SK-N-SH (cell line): Measurements from ENCODE around the gene TNFRSF4. TPM values are rescaled to one million over a fixed set of nuclear protein-coding genes. Genes with fewer than 3 reads are reported as not detected.

Experiments used
- CTCF ChIA-PET: fragments of 300-600, 350-600 bp; formaldehyde crosslinking; extraction: SDS; loops from one replicate; lab custom pipeline; 2021; lab: Yijun Ruan, JAX
- POLR2A ChIA-PET: fragments of 350-600 bp; sonication (Branson Sonifier 250); formaldehyde crosslinking; extraction: SDS; loops from one replicate; lab custom pipeline; 2020; ENCODE audit warnings: antibody characterized with exemption, inconsistent platforms; lab: Yijun Ruan, JAX
- DNase-seq: peaks from one replicate; pipeline ENCODE4 v3.0.0; 2012
- H2AFZ ChIP-seq: fragments of 200-600 bp; sonication (generic); 2 replicates; pipeline ENCODE4 v1.8.1; 2016; ENCODE audit warnings: antibody characterized with exemption, mild to moderate bottlenecking, low read depth
- H3F3A ChIP-seq: fragments of 200-600 bp; sonication (generic); replicated peaks from 2 replicates; pipeline ENCODE3; 2016; ENCODE audit warnings: antibody characterized with exemption, mild to moderate bottlenecking; ENCODE audit not compliant: insufficient read depth
- H3K27ac ChIP-seq, 2 experiments: fragments of 200-500 bp in 1 of 2; fragments of 200-600 bp in 1 of 2; sonication (Bioruptor generic) in 1 of 2; sonication (generic), shearing (Covaris generic) in 1 of 2; 2 replicates each; pipeline versions ENCODE4 v1.5.1 to v1.6.1; 2014 to 2016; ENCODE audit warnings: low read depth in 2 of 2, inconsistent platforms in 1 of 2, low read length in 1 of 2, mild to moderate bottlenecking in 1 of 2, mixed read lengths in 1 of 2
- H3K27me3 ChIP-seq: fragments of 200-600 bp; sonication (generic), shearing (Covaris generic); 2 replicates; pipeline ENCODE4 v1.6.1; 2016; ENCODE audit warnings: mixed run types; ENCODE audit not compliant: insufficient read depth
- H3K36me3 ChIP-seq, 2 experiments: fragments of 200-500 bp in 1 of 2; fragments of 200-600 bp in 1 of 2; sonication (Bioruptor generic) in 1 of 2; sonication (generic) in 1 of 2; replicated peaks in 1 of 2; 2 replicates each; pipeline versions ENCODE3 to v1.5.1; 2014 to 2016; ENCODE audit warnings: low read length in 1 of 2, mild to moderate bottlenecking in 1 of 2; ENCODE audit not compliant: insufficient read depth in 2 of 2, control insufficient read depth in 1 of 2
- H3K4me1 ChIP-seq, 2 experiments: fragments of 200-500 bp in 1 of 2; fragments of 200-600 bp in 1 of 2; sonication (Bioruptor generic) in 1 of 2; sonication (generic), shearing (Covaris generic) in 1 of 2; 2 replicates each; pipeline versions ENCODE4 v1.5.1 to v1.6.1; 2014 to 2016; ENCODE audit warnings: low read depth in 1 of 2, low read length in 1 of 2, mixed run types in 1 of 2; ENCODE audit not compliant: insufficient read depth in 2 of 2, control insufficient read depth in 1 of 2
- H3K4me2 ChIP-seq: fragments of 200-600 bp; sonication (generic), shearing (Covaris generic); 2 replicates; pipeline ENCODE4 v1.6.1; 2017; ENCODE audit warnings: mixed run types
- H3K4me3 ChIP-seq, 2 experiments: fragments of 200-500 bp in 1 of 2; fragments of 200-600 bp in 1 of 2; sonication (Bioruptor generic) in 1 of 2; sonication (generic), shearing (Covaris generic) in 1 of 2; 2 replicates each; pipeline versions ENCODE4 v1.5.1 to v1.8.1; 2014 to 2016; ENCODE audit warnings: low read depth in 2 of 2, inconsistent platforms in 1 of 2, low read length in 1 of 2, mild to moderate bottlenecking in 1 of 2, mixed read lengths in 1 of 2, moderate library complexity in 1 of 2
- H3K79me2 ChIP-seq: fragments of 200-600 bp; sonication (generic); 2 replicates; pipeline ENCODE4 v1.8.1; 2017; ENCODE audit warnings: mild to moderate bottlenecking; ENCODE audit not compliant: insufficient read depth
- H3K9ac ChIP-seq: fragments of 200-600 bp; sonication (generic); 2 replicates; pipeline ENCODE4 v1.6.1; 2017; ENCODE audit warnings: mixed run types
- H3K9me2 ChIP-seq: fragments of 200-600 bp; sonication (generic); 2 replicates; pipeline ENCODE4 v1.6.1; 2017; ENCODE audit warnings: mixed run types
- H3K9me3 ChIP-seq: fragments of 200-600 bp; sonication (generic); 2 replicates; pipeline ENCODE4 v1.6.1; 2017; ENCODE audit warnings: mixed run types, mild to moderate bottlenecking, moderate library complexity
- H4K20me1 ChIP-seq: fragments of 200-600 bp; sonication (generic); 2 replicates; pipeline ENCODE4 v1.6.1; 2017; ENCODE audit warnings: mild to moderate bottlenecking, mixed run types; ENCODE audit not compliant: insufficient read depth
- CTCF ChIP-seq: fragments of 200-600 bp; sonication (generic); IDR thresholded peaks from 2 replicates; pipeline ENCODE4 v1.6.1; 2017; ENCODE audit warnings: antibody characterized with exemption, mild to moderate bottlenecking, moderate library complexity
- ELF1 ChIP-seq: IDR thresholded peaks from 2 replicates; pipeline ENCODE4 v1.4.0; 2012
- EP300 ChIP-seq, 2 experiments: IDR thresholded peaks; 2 replicates each; pipeline versions ENCODE4 v1.4.0 to v1.6.1; 2012; ENCODE audit warnings: borderline replicate concordance in 1 of 2, low read depth in 1 of 2, low read length in 1 of 2
- FOSL2 ChIP-seq: IDR thresholded peaks from 2 replicates; pipeline ENCODE4 v1.4.0; 2012; ENCODE audit warnings: low read depth, mild to moderate bottlenecking, moderate library complexity, borderline replicate concordance
- FOXM1 ChIP-seq: IDR thresholded peaks from 2 replicates; pipeline ENCODE4 v1.4.0; 2012; ENCODE audit warnings: low read depth, mild to moderate bottlenecking
- GATA2 ChIP-seq: sonication (generic); formaldehyde crosslinking; IDR thresholded peaks from 2 replicates; pipeline ENCODE4 v1.5.0; 2020; ENCODE audit warnings: mild to moderate bottlenecking, missing genetic modification reagents
- IRF3 ChIP-seq: fragments of 150-350 bp; IDR thresholded peaks from 2 replicates; pipeline ENCODE4 v1.6.1; 2016; ENCODE audit warnings: mild to moderate bottlenecking, low read depth, low read length
- MEF2A ChIP-seq: IDR thresholded peaks from 2 replicates; pipeline ENCODE4 v1.4.0; 2012; ENCODE audit warnings: low read depth, borderline replicate concordance
- MXI1 ChIP-seq: IDR thresholded peaks from 2 replicates; pipeline ENCODE4 v1.6.1; 2012; ENCODE audit warnings: mild to moderate bottlenecking, low read depth, low read length, improper control_type of control experiment
- NRF1 ChIP-seq: IDR thresholded peaks from 2 replicates; pipeline ENCODE4 v1.6.1; 2012; ENCODE audit warnings: low read depth, mild to moderate bottlenecking, low read length
- RAD21 ChIP-seq: IDR thresholded peaks from 2 replicates; pipeline ENCODE4 v1.6.1; 2012; ENCODE audit warnings: mild to moderate bottlenecking, low read length
- RCOR1 ChIP-seq: fragments of 150-350 bp; IDR thresholded peaks from 2 replicates; pipeline ENCODE4 v1.6.1; 2017; ENCODE audit warnings: antibody characterized with exemption, low read length
- SMC3 ChIP-seq: IDR thresholded peaks from 2 replicates; pipeline ENCODE4 v1.6.1; 2012; ENCODE audit warnings: low read depth, low read length, improper control_type of control experiment
- TCF12 ChIP-seq: IDR thresholded peaks from 2 replicates; pipeline ENCODE4 v1.4.0; 2012
- USF1 ChIP-seq: IDR thresholded peaks from 2 replicates; pipeline ENCODE4 v1.4.0; 2012; ENCODE audit warnings: low read depth, borderline replicate concordance
- USF2 ChIP-seq: fragments of 150-350 bp; IDR thresholded peaks from 2 replicates; pipeline ENCODE4 v1.6.1; 2017; ENCODE audit warnings: antibody characterized with exemption, low read length, low read depth, borderline replicate concordance
- YY1 ChIP-seq: IDR thresholded peaks from 2 replicates; pipeline ENCODE4 v1.4.0; 2012; ENCODE audit warnings: low read depth, mild to moderate bottlenecking
- WGBS: methylation state at CpG from one replicate; pipeline ENCODE4 v1.1.6; 2017; ENCODE audit warnings: low lambda C conversion rate; 5-methylcytosine and 5-hydroxymethylcytosine counted together
- polyA plus RNA-seq, 3 experiments: library from polyadenylated mRNA; depleted of rRNA; stranded (reverse); fragments of >200 nt; gene quantifications; 2 replicates each; pipeline ENCODE4 v1.2.3, GENCODE V29; 2012

Gene TNFRSF4
- polyA plus RNA-seq, 1 of the 3 experiments (the other 2 are of a cell fraction), result not detected

GRCh38 chr1:1231400-1232207 lies 17.7 kb upstream of the TNFRSF4 start, which contains the start of gene SDF4 (continued):
- peak; percentile 90 for TF ChIP-seq USF2
- TF ChIP-seq USF1, result peak; percentile 96
- no peak for TF ChIP-seq MEF2A
- TF ChIP-seq CTCF, result no peak
- peak; percentile 96 for TF ChIP-seq NRF1
- no peak for TF ChIP-seq FOSL2
- TF ChIP-seq ELF1, result peak; percentile 98
- no peak for TF ChIP-seq EP300 (IDR thresholded peaks at IDR 0.05; ENCODE audit: borderline replicate concordance in 1 of 2, low read depth in 1 of 2, low read length in 1 of 2)

GRCh38 chr1:1230656-1231399 lies 16.9 kb upstream of the TNFRSF4 start:
- peak overlapping the region; percentile 95 for H3K4me2 ChIP-seq
- H3K79me2 ChIP-seq, result peaks cover 65% of the 10 kb centered on the region
- no peaks in the 10 kb centered on the region for H3K27me3 ChIP-seq
- H3K4me3 ChIP-seq, result peak overlapping the region; percentile 77 to 96
- H4K20me1 ChIP-seq, result peaks cover 13% of the 10 kb centered on the region; the same call in 1 of the 2 replicates
- DNase-seq, result peak; percentile 75
- H3K4me1 ChIP-seq, result peaks cover 0 to 16% of the 10 kb centered on the region in 2 experiments; a peak in 1 of 4 replicates
- no peaks in the 10 kb centered on the region for H3K9me2 ChIP-seq
- ChIA-PET POLR2A (interaction anchor here (0.8 to 1.0 kb wide), 3 partner anchors 43 to 108 kb away, joined by 3 read pairs; partner anchors contain the start of gene UBE2J2), CTCF (interaction anchor here (0.7 to 7.4 kb wide), 9 partner anchors 16 to 246 kb away, joined by 3 to 37 read pairs (median 4); partner anchors contain the start of gene C1orf159)
- H3K9me3 ChIP-seq, result no peaks in the 10 kb centered on the region
- peak overlapping the region; percentile 87 for H3K9ac ChIP-seq
- H2AFZ ChIP-seq, result peak overlapping the region; percentile 42; the same call in 1 of the 2 replicates
- peaks cover 7% of the 10 kb centered on the region for H3F3A ChIP-seq
- peak overlapping the region; percentile 68 to 83; a peak in 3 of 4 replicates for H3K27ac ChIP-seq
- 12% methylated on average over 22 of the region's 24 CpGs for WGBS
- peaks cover 0 to 34% of the 10 kb centered on the region in 2 experiments for H3K36me3 ChIP-seq
- TF ChIP-seq FOXM1 (no peak), GATA2 (CRISPR knock-in tag) (no peak), RCOR1 (no peak), MXI1 (peak; percentile 6; the same call in 1 of the 2 replicates), YY1 (no peak; the same call in 1 of the 2 replicates), CTCF (peak; percentile 40), TCF12 (no peak), SMC3 (no peak), RAD21 (0 out of 2 replicates have a peak, but pooled peaks have one; percentile 5), USF1 (no peak), IRF3 (no peak)
